PC-9 (cell line): ENCODE results near the gene SMIM38. TPM values are rescaled to one million over a fixed set of nuclear protein-coding genes. Genes with fewer than 3 reads are reported as not detected.

Source experiments
- BruUV-seq: library from RNA; stranded (reverse); fragments of 400-500 nt; replicated peaks from 2 replicates; lab custom pipeline; 2021; lab: Mats Ljungman, UMichigan
- CTCF ChIA-PET: fragments of 300-600 bp; sonication (Branson Sonifier 250); formaldehyde crosslinking; loops from one replicate; lab custom pipeline; 2022; ENCODE audit warnings: antibody characterized with exemption; lab: Charles Lee
- POLR2A ChIA-PET: fragments of 300-600 bp; sonication (Branson Sonifier 250); formaldehyde crosslinking; loops from one replicate; lab custom pipeline; 2022; ENCODE audit warnings: antibody characterized with exemption; ENCODE audit not compliant: unreplicated experiment; lab: Charles Lee
- DNase-seq, 2 experiments: peaks; one replicate each; pipeline versions ENCODE4 v3.0.0 to v3.0.0-alpha.2; 2015 to 2022; ENCODE audit warnings: mixed read lengths in 1 of 2
- H2AFZ ChIP-seq: fragments of 200-600 bp; sonication (generic); 2 replicates; pipeline ENCODE4 v1.8.1; 2017; ENCODE audit warnings: antibody characterized with exemption
- H3F3A ChIP-seq: fragments of 200-600 bp; sonication (generic); 2 replicates; pipeline ENCODE4 v1.8.1; 2017; ENCODE audit warnings: antibody characterized with exemption, mild to moderate bottlenecking, low read depth; ENCODE audit not compliant: insufficient read depth
- H3K27ac ChIP-seq: fragments of 200-600 bp; sonication (generic); 2 replicates; pipeline ENCODE4 v1.6.1; 2016; ENCODE audit warnings: mixed run types
- H3K27me3 ChIP-seq: fragments of 200-600 bp; sonication (generic); 2 replicates; pipeline ENCODE4 v1.6.1; 2016; ENCODE audit warnings: low read depth, mixed run types; ENCODE audit not compliant: insufficient read depth
- H3K36me3 ChIP-seq: fragments of 200-600 bp; sonication (generic); 2 replicates; pipeline ENCODE4 v1.6.1; 2016; ENCODE audit warnings: low read depth, mixed run types
- H3K4me1 ChIP-seq: fragments of 200-600 bp; sonication (generic); replicated peaks from 2 replicates; pipeline ENCODE4 v1.6.1; 2016; ENCODE audit warnings: mixed run types; ENCODE audit not compliant: insufficient read depth
- H3K4me2 ChIP-seq: fragments of 200-600 bp; sonication (generic); 2 replicates; pipeline ENCODE4 v1.6.1; 2017; ENCODE audit warnings: mixed run types
- H3K4me3 ChIP-seq: fragments of 200-600 bp; sonication (generic); 2 replicates; pipeline ENCODE4 v1.6.1; 2016; ENCODE audit warnings: mixed run types
- H3K79me2 ChIP-seq: fragments of 200-600 bp; sonication (generic); 2 replicates; pipeline ENCODE4 v1.6.1; 2017; ENCODE audit warnings: low read depth, mixed run types
- H3K9me2 ChIP-seq: fragments of 200-600 bp; sonication (generic); 2 replicates; pipeline ENCODE4 v1.8.1; 2017; ENCODE audit warnings: mild to moderate bottlenecking; ENCODE audit not compliant: insufficient read depth
- H3K9me3 ChIP-seq: fragments of 200-600 bp; sonication (generic); 2 replicates; pipeline ENCODE4 v1.8.1; 2016; ENCODE audit warnings: low read depth; ENCODE audit not compliant: insufficient read depth
- H4K20me1 ChIP-seq: fragments of 200-600 bp; sonication (generic); 2 replicates; pipeline ENCODE4 v1.8.1; 2017; ENCODE audit not compliant: insufficient read depth
- EZH2 ChIP-seq: fragments of 200-600 bp; sonication (generic); IDR thresholded peaks from 2 replicates; pipeline ENCODE4 v1.8.0; 2017; ENCODE audit warnings: antibody characterized with exemption, low read depth
- intact Hi-C: fragments of 100-400 bp; cut with micrococcal nuclease; formaldehyde crosslinking; loops from one replicate; pipeline ENCODE4 v1.10.0; 2022; ENCODE audit not compliant: unreplicated experiment
- total RNA-seq: library from RNA; stranded (reverse); gene quantifications from 2 replicates; pipeline ENCODE4 v1.2.3, GENCODE V29; 2021
- TF ChIP-seq, protein P1 (sequence below): fragments of 200-600 bp; sonication (generic); conservative IDR thresholded peaks from 2 replicates; pipeline ENCODE4 v1.6.1; 2017; ENCODE audit warnings: mixed run types, antibody characterized with exemption, mild to moderate bottlenecking, moderate library complexity

The SMIM38 gene
- total RNA-seq, 1 experiment from 2014 or later, result 0.26 TPM

GRCh38 chr11:69115586-69116560 lies 39.9 kb upstream of the SMIM38 start:
- BruUV-seq, result no TSS peak
- H3K4me3 ChIP-seq, result peak overlapping the region; percentile 8; the same call in 1 of the 2 replicates
- H2AFZ ChIP-seq, result no peak overlapping the region
- TF ChIP-seq EZH2, result no peak
- TF ChIP-seq, protein P1, sequence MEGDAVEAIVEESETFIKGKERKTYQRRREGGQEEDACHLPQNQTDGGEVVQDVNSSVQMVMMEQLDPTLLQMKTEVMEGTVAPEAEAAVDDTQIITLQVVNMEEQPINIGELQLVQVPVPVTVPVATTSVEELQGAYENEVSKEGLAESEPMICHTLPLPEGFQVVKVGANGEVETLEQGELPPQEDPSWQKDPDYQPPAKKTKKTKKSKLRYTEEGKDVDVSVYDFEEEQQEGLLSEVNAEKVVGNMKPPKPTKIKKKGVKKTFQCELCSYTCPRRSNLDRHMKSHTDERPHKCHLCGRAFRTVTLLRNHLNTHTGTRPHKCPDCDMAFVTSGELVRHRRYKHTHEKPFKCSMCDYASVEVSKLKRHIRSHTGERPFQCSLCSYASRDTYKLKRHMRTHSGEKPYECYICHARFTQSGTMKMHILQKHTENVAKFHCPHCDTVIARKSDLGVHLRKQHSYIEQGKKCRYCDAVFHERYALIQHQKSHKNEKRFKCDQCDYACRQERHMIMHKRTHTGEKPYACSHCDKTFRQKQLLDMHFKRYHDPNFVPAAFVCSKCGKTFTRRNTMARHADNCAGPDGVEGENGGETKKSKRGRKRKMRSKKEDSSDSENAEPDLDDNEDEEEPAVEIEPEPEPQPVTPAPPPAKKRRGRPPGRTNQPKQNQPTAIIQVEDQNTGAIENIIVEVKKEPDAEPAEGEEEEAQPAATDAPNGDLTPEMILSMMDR, result no peak
- peak overlapping the region; percentile 64 for H3K4me2 ChIP-seq
- peaks cover 5% of the 10 kb centered on the region; the same call in 1 of the 2 replicates for H3K9me3 ChIP-seq
- intact Hi-C loops, result no loop called here
- H3K27ac ChIP-seq, result peak overlapping the region; percentile 59
- H3K9me2 ChIP-seq, result no peaks in the 10 kb centered on the region
- POLR2A ChIA-PET, result interaction anchor here (0.5 to 1.6 kb wide), 7 partner anchors 15 to 523 kb away, joined by 3 to 8 read pairs (median 3); partner anchors contain the start of gene MYEOV
- H3K79me2 ChIP-seq, result no peaks in the 10 kb centered on the region
- H3F3A ChIP-seq, result peaks cover 33% of the 10 kb centered on the region; the same call in 1 of the 2 replicates
- no peaks in the 10 kb centered on the region for H3K27me3 ChIP-seq
- no peaks in the 10 kb centered on the region for H4K20me1 ChIP-seq
- peaks cover 31% of the 10 kb centered on the region for H3K4me1 ChIP-seq
- H3K36me3 ChIP-seq, result no peaks in the 10 kb centered on the region
- CTCF ChIA-PET, result interaction anchor here (0.6 to 1.4 kb wide), 3 partner anchors 8 to 867 kb away, joined by 5 to 9 read pairs (median 6); no protein-coding TSS in a partner anchor
- DNase-seq, result peak; percentile 91 to 95

- BruUV-seq, result no TSS peak
- H3K4me3 ChIP-seq, result no peak overlapping the region
These were observed 39.1 kb upstream of the SMIM38 start for GRCh38 chr11:69116671-69117070.

DNA sequence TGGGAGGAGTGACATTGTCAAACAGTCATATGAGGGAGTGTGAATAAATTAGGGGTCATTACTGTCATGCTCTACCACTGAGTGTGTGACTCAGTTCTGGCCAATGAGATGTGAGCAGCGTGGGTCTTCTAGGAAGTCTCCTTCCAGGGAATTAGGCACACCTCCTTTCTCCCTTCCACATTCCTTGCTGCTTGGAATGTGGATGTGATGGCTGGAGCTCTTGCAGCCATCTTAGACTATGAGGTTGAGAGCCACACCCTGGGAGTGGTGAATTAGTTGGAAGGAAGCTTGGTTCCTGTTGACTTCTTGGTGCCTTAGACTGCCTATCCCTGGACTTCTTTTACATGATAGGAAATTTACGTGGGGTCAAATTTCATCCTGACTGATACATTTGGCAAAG lies 36.5 kb upstream of the SMIM38 start:
- Histone ChIP-seq H3K36me3 (no peaks in the 10 kb centered on the region), H2AFZ (no peak overlapping the region), H3K9me3 (peaks cover 5% of the 10 kb centered on the region; the same call in 1 of the 2 replicates), H3K79me2 (no peaks in the 10 kb centered on the region), H3F3A (peaks cover 51% of the 10 kb centered on the region), H4K20me1 (no peaks in the 10 kb centered on the region), H3K4me1 (peaks cover 59% of the 10 kb centered on the region), H3K27me3 (no peaks in the 10 kb centered on the region), H3K4me2 (no peak overlapping the region), H3K9me2 (no peaks in the 10 kb centered on the region), H3K4me3 (no peak overlapping the region), H3K27ac (no peak overlapping the region)
- CTCF ChIA-PET, result no interaction called here
- DNase-seq, result peak in 1 of 2 experiments; percentile 44
- intact Hi-C loops, result no loop called here
- TF ChIP-seq, protein P1, result no peak
- TF ChIP-seq EZH2, result no peak
- POLR2A ChIA-PET, result no interaction called here
- no TSS peak for BruUV-seq

More at GRCh38 chr11:69116671-69117070, 39.1 kb upstream of the SMIM38 start:
- Histone ChIP-seq H3K4me1 (peaks cover 39% of the 10 kb centered on the region), H2AFZ (no peak overlapping the region), H3K79me2 (no peaks in the 10 kb centered on the region), H4K20me1 (no peaks in the 10 kb centered on the region), H3K27ac (peak overlapping the region; percentile 59; the same call in 1 of the 2 replicates), H3F3A (peaks cover 33% of the 10 kb centered on the region; the same call in 1 of the 2 replicates), H3K4me2 (0 out of 2 replicates have a peak overlapping the region, but pooled peaks have one; percentile 64), H3K9me3 (peaks cover 5% of the 10 kb centered on the region; the same call in 1 of the 2 replicates), H3K27me3 (no peaks in the 10 kb centered on the region), H3K36me3 (no peaks in the 10 kb centered on the region), H3K9me2 (no peaks in the 10 kb centered on the region)
- DNase-seq, result no peak
- ChIA-PET CTCF (no interaction called here), POLR2A (no interaction called here)
- TF ChIP-seq, protein P1, result no peak
- TF ChIP-seq EZH2, result no peak
- intact Hi-C loops, result no loop called here
